ENCODE results near the gene ZNF550.
"Not testable (repeated sequence)": the region's sequence is repeated elsewhere in the genome, so short reads cannot be mapped to it uniquely, and the experiment has no call there.

ZNF550 gene

GRCh38 chr19:57527136-57527881 is 32.4 kb downstream of the ZNF550 start, which contains the start of gene ZNF549:
TSS of gene ZNF549 (plus strand) at chr19:57527356. CDS start at chr19:57527574, 218 bp downstream.
- DNase-seq (ENCODE audit: low spot score) = peak; percentile 90

DNA sequence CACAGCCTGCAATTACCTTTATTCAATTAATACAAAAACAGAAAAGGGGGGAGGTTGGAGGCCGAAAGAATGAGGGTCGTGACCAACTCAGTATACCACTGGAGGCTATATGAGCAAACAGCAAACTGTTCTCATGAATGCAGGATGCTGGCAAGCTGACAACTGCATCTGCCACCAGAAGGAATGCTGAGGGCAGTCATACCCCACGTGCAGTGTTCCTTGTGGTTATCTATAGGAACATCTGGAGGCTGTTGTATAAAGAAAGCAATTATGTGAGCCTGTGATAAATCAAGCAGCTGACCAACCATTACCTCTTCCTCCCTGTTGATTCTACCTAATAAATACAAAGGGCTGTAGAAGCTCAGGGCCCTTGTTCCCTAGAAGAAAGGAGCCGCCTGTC is 41.6 kb downstream of the ZNF550 start:
- not testable (repeated sequence) for DNase-seq (ENCODE audit: low spot score)

GRCh38 chr19:57515255-57515654 is 44.4 kb downstream of the ZNF550 start:
- DNase-seq (ENCODE audit: low spot score) = no peak

- DNase-seq (ENCODE audit: low spot score) = no peak
These were observed 46.8 kb downstream of the ZNF550 start for GRCh38 chr19:57512845-57513244.

DNA sequence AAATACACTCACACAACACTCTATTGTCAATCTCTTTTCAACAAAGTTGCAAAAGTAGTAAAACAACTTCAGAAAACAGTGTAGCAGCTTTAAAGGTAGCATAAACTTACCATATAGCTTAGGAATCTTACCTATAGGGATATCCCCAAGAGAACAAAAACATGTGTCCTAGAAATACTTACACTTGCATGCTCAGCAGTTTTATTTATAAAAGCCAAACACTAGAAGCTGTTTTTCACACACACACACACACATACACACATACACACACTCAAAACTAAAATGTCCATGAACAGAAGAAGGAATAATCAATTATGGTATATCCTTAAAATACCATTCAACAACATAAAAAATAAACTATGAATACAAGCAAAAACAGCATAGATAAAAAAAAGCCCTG is 48.2 kb downstream of the ZNF550 start:
- no peak for DNase-seq (ENCODE audit: low spot score)

DNA sequence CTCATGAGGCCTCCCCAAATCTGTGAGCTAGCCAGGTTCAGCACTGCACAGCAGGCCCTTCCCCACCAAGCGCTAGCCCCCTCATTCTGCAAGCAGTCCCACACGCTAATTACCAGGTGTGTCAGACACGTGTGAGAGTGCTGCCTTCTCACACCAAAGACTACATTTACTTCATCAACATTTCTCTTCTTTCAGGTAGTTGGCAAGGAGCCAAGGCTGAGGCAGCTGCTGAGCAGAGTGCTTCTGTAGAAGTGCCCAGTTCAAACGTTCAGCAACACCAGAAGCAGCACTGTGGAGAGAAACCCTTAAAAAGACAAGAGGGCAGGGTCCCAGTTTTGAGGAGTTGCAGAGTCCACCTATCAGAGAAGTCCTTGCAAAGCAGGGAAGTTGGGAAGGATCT is 53.5 kb downstream of the ZNF550 start:
- DNase-seq (ENCODE audit: low spot score) = no peak

DNA sequence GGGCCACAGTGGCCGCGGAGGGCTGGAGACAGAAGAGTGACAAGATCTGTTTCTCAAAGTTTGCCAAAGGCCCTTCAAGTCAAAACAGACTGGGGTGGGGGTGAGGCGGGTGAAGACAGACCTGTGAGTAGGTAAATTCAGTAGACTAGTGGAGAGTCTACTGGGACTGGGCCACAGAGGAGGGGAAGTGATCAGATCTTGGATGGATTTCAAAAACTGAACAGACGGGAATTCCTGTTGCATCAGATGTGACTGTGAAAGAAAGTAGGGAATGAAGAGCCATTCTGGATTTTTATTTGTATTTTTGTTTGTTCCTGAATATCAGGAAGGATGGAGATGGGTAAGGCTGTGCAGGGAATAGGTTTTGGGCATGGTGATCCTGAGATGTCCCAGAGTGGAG is 59.3 kb downstream of the ZNF550 start:
- not testable (repeated sequence) for DNase-seq (ENCODE audit: low spot score)

DNA sequence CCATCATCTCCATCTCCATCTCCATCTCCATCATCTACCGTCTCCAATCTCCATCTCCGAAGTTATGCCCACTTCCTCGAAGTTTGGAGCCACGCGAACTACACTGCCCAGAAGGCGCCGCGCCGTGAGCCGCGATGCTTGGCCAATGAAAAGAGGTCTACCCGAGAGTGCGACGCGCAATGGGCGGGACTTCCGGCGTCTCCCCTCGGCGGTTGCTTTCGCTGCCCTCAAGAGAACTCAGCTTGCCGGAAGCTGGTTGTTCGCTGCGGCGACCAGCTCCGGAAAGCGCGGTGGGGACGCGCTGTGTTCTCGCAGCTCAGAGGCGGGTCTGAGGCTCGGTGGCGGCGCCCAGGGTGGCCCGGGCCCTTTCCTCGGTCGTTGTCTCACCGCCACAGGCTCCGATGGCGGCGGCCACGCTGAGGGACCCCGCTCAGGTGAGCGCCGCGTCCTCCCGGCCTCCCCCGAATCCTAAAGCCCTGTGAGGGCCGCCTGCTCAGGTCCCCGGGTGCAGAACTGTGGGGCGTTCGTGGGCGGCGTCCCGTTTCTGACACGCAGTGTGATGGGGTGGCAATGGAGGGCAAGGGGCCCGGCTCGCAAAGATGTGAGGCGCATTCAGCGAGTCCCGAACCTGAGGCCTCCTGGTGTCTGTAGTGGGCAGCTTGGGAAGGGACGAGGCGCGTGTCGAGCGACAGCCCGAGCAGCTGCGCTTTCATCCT is 59.8 kb downstream of the ZNF550 start, which contains the start of gene ZNF773:
TSS of gene ZNF773 (plus strand) at position 259 of the 716 bp plus-strand sequence. CDS start at position 402, 143 bp downstream.
- peak; percentile 96 for DNase-seq (ENCODE audit: low spot score)

DNA sequence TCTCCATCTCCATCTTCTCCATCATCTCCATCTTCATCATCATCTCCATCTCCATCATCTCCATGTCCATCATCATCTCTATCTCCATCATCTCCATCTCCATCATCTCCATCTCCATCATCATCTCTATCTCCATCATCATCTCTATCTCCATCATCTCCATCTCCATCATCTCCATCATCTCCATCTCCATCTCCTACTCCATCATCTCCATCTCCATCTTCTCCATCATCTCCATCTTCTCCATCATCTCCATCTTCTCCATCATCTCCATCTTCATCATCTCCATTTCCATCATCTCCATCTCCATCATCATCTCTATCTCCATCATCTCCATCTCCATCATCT is 60.4 kb downstream of the ZNF550 start:
- not testable (repeated sequence) for DNase-seq (ENCODE audit: low spot score)

GRCh38 chr19:57488299-57488644 is 71.4 kb downstream of the ZNF550 start:
- DNase-seq (ENCODE audit: low spot score) = not testable (repeated sequence)

- DNase-seq (ENCODE audit: low spot score) = peak; percentile 95
These were observed 72.0 kb downstream of the ZNF550 start, which contains the start of gene ZNF419 for GRCh38 chr19:57487477-57488298. TSS of gene ZNF419 (plus strand) at chr19:57487750. CDS start at chr19:57487951, 201 bp downstream.
